Measurements from ENCODE around the gene ADM5. TPM values are rescaled to one million over a fixed set of nuclear protein-coding genes. Genes with fewer than 3 reads are reported as not detected.
A peak's percentile ranks its signal among the peaks of the same experiment; 100 is the strongest.

ADM5 gene
- total and polyA plus RNA-seq, 10 donors: 1.4 to 14.2 (median 3.7) TPM

- intact Hi-C loops (cut with DNase I; ENCODE audit: low total_unique reads): loop anchor here (10.0 kb wide), 1 partner anchor 66 kb away; the partner anchor contains the start of gene PRR12
- Histone ChIP-seq H3K36me3 (peaks cover 4 to 81% (median 73%) of the 10 kb centered on the region in 6 donors), H3K27me3 (replicated peaks in 1 of 7) (no peaks in the 10 kb centered on the region), H3K4me1 (peaks cover 7 to 49% (median 25%) of the 10 kb centered on the region in 6 donors), H3K9me3 (no peaks in the 10 kb centered on the region), H3K27ac (peak overlapping the region in 1 of 8 donors; percentile 18), H3K4me3 (no peak overlapping the region)
- WGBS, 5 donors: 86 to 94% (median 89%) methylated on average over 13 to 15 of the region's 15 CpGs
- no peak for DNase-seq
- peak in 1 of 3 donors; percentile 38 for TF ChIP-seq POLR2AphosphoS5 (IDR thresholded peaks at IDR 0.05)
- no peak for TF ChIP-seq CTCF (IDR thresholded peaks at IDR 0.05 in 8 of 11, conservative IDR thresholded peaks at IDR 0.05 in 3 of 11)
These were observed 28.9 kb upstream of the ADM5 start for GRCh38 chr19:49660338-49660961.

- no peak for DNase-seq
- Histone ChIP-seq H3K9me3 (no peaks in the 10 kb centered on the region), H3K36me3 (peaks cover 4 to 66% (median 58%) of the 10 kb centered on the region in 6 donors), H3K4me1 (peaks cover 15 to 53% (median 34%) of the 10 kb centered on the region in 6 donors), H3K27me3 (replicated peaks in 1 of 7) (no peaks in the 10 kb centered on the region), H3K27ac (peak overlapping the region in 1 of 8 donors; percentile 96), H3K4me3 (no peak overlapping the region)
- 93 to 97% (median 96%) methylated on average over 3 to 16 of the region's 16 CpGs for WGBS, 5 donors
- TF ChIP-seq POLR2A (IDR thresholded peaks at IDR 0.05) (no peak), POLR2AphosphoS5 (IDR thresholded peaks at IDR 0.05) (peak in 2 of 3 donors; percentile 36 to 72), CTCF (IDR thresholded peaks at IDR 0.05 in 8 of 11, conservative IDR thresholded peaks at IDR 0.05 in 3 of 11) (no peak)
- intact Hi-C loops (cut with DNase I; ENCODE audit: low total_unique reads): loop anchor here (10.0 kb wide), 1 partner anchor 67 kb away; the partner anchor contains the start of gene PRR12
These were observed 27.4 kb upstream of the ADM5 start for GRCh38 chr19:49662011-49662410.

- H3K4me3 ChIP-seq: peak overlapping the region in 5 of 8 donors; percentile 68 to 95 (median 94)
- intact Hi-C loops (cut with DNase I; ENCODE audit: low total_unique reads): loop anchor here (10.0 kb wide), 1 partner anchor 68 kb away; the partner anchor contains the start of gene PRR12
- H3K9me3 ChIP-seq: no peaks in the 10 kb centered on the region
These were observed 26.2 kb upstream of the ADM5 start for GRCh38 chr19:49663224-49663623.

More at GRCh38 chr19:49663224-49663623, 26.2 kb upstream of the ADM5 start:
- H3K36me3 ChIP-seq: peaks cover 4 to 60% (median 46%) of the 10 kb centered on the region in 6 donors
- TF ChIP-seq CTCF (IDR thresholded peaks at IDR 0.05 in 8 of 11, conservative IDR thresholded peaks at IDR 0.05 in 3 of 11): no peak
- no peak for TF ChIP-seq POLR2AphosphoS5 (IDR thresholded peaks at IDR 0.05)
- TF ChIP-seq POLR2A (IDR thresholded peaks at IDR 0.05): no peak
- DNase-seq: no peak
- peaks cover 15 to 59% (median 37%) of the 10 kb centered on the region in 6 donors for H3K4me1 ChIP-seq
- no peaks in the 10 kb centered on the region for H3K27me3 ChIP-seq (replicated peaks in 1 of 7)
- 87 to 90% (median 88%) methylated on average over 7 to 12 of the region's 12 CpGs for WGBS, 5 donors
- H3K27ac ChIP-seq: peak overlapping the region in 7 of 8 donors; percentile 91 to 96 (median 94)

Measured in spleen (tissue), 11 donors.